Panc1 (cell line): ENCODE results near the gene CYP2C19. TPM values are rescaled to one million over a fixed set of nuclear protein-coding genes. Genes with fewer than 3 reads are reported as not detected.

Experiments used
- ATAC-seq: fragments of 200-7000 bp; cut with Tn5 transposase; 2 replicates; pipeline ENCODE4 v1.9.1; 2020; ENCODE audit warnings: mild to moderate bottlenecking, moderate library complexity
- BruUV-seq: library from RNA; stranded (reverse); fragments of 400-500 nt; replicated peaks from 2 replicates; lab custom pipeline; 2021; lab: Mats Ljungman, UMichigan
- CTCF ChIA-PET: fragments of 300-600 bp; sonication (Branson Sonifier 250); formaldehyde crosslinking; loops from one replicate; lab custom pipeline; 2022; ENCODE audit warnings: antibody characterized with exemption; lab: Charles Lee
- POLR2A ChIA-PET: fragments of 300-600 bp; sonication (Branson Sonifier 250); formaldehyde crosslinking; loops from one replicate; lab custom pipeline; 2022; ENCODE audit warnings: antibody characterized with exemption; lab: Charles Lee
- DNase-seq: peaks from one replicate; pipeline ENCODE4 v3.0.0-alpha.2; 2010; ENCODE audit warnings: low read depth, low spot score
- H3K27ac ChIP-seq: 2 replicates; pipeline ENCODE4 v1.5.1; 2011; ENCODE audit warnings: mild to moderate bottlenecking, low read length, inconsistent platforms
- H3K27me3 ChIP-seq: fragments of 200-500 bp; sonication (Bioruptor generic); 2 replicates; pipeline ENCODE4 v1.6.0; 2014; ENCODE audit warnings: low read length, inconsistent platforms; ENCODE audit not compliant: control insufficient read depth, insufficient read depth
- H3K36me3 ChIP-seq: fragments of 200-500 bp; sonication (Bioruptor generic); 2 replicates; pipeline ENCODE4 v1.5.1; 2014; ENCODE audit warnings: inconsistent platforms, mild to moderate bottlenecking, low read length, moderate library complexity; ENCODE audit not compliant: control insufficient read depth, insufficient read depth
- H3K4me1 ChIP-seq: 2 replicates; pipeline ENCODE4 v1.5.1; 2011; ENCODE audit warnings: inconsistent platforms, mild to moderate bottlenecking, low read length, moderate library complexity; ENCODE audit not compliant: control insufficient read depth, insufficient read depth
- H3K4me3 ChIP-seq, 2 experiments: 2 replicates each; pipeline ENCODE4 v1.5.1; 2011 to 2012; ENCODE audit warnings: low read depth in 2 of 2, low read length in 2 of 2, mild to moderate bottlenecking in 2 of 2, inconsistent platforms in 1 of 2, moderate library complexity in 1 of 2
- H3K9me3 ChIP-seq: fragments of 200-500 bp; sonication (Bioruptor generic); 2 replicates; pipeline ENCODE4 v1.5.1; 2014; ENCODE audit warnings: low read depth, mild to moderate bottlenecking, inconsistent platforms, low read length, moderate library complexity; ENCODE audit not compliant: control insufficient read depth, insufficient read depth
- POLR2AphosphoS5 ChIP-seq: IDR thresholded peaks from 2 replicates; pipeline ENCODE4 v1.6.1; 2012; ENCODE audit warnings: mild to moderate bottlenecking, low read depth, low read length, moderate library complexity
- SIN3A ChIP-seq: IDR thresholded peaks from 2 replicates; pipeline ENCODE4 v1.6.1; 2012; ENCODE audit warnings: low read depth, mild to moderate bottlenecking, low read length, moderate library complexity, borderline replicate concordance; ENCODE audit not compliant: insufficient read depth
- TCF7L2 ChIP-seq: IDR thresholded peaks from 2 replicates; pipeline ENCODE4 v1.6.1; 2011; ENCODE audit warnings: mild to moderate bottlenecking, low read depth, low read length, inconsistent platforms
- in situ Hi-C: cut with HindIII; loops from 2 replicates; pipeline ENCODE4 v1.10.0; 2016; ENCODE audit warnings: low sequenced_read_pairs, low pct_unique_long_range_greater_than_20kb
- intact Hi-C: fragments of 100-400 bp; cut with micrococcal nuclease; formaldehyde crosslinking; loops from one replicate; pipeline ENCODE4 v1.10.0; 2022; ENCODE audit not compliant: unreplicated experiment
- total RNA-seq: library from RNA; stranded (reverse); gene quantifications from one replicate; pipeline ENCODE4 v1.2.1, GENCODE V29; 2021; ENCODE audit not compliant: unreplicated experiment
- TF ChIP-seq, protein P1 (sequence below): fragments of 450-650 bp; IDR thresholded peaks from 2 replicates; pipeline ENCODE4 v1.5.1; 2017; ENCODE audit warnings: mild to moderate bottlenecking
- TF ChIP-seq, protein P2 (sequence below), 2 experiments: IDR thresholded peaks; 2 replicates each; pipeline ENCODE4 v1.6.1; 2011 to 2012; ENCODE audit warnings: low read depth in 2 of 2, control low read depth in 1 of 2, low read length in 1 of 2, mild to moderate bottlenecking in 1 of 2, moderate library complexity in 1 of 2; ENCODE audit not compliant: insufficient read depth in 1 of 2

Gene CYP2C19
- total RNA-seq, 1 experiment from 2014 or later = 0.15 TPM

DNA sequence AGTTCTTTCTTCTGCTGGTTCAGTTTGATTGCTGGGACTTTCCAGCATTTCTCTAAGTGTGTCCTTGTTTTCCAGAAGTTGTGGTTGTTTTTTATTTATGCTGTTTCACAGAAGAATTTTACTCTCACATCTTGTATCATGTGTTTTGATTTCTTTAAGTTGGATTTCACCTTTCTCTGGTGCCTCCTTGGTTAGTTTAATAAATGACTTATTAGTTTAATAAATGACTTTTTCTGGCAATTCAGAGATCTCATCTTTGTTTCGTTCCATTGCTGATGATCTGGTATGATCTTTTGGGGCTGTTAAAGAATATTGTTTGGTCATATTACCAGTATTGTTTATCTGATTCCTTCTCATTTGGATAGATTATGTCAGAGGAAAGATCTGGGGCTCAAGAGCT lies 116.2 kb downstream of the CYP2C19 start:
- no peaks in the 10 kb centered on the region for H3K36me3 ChIP-seq
- intact Hi-C loops = no loop called here
- ATAC-seq (no peak), DNase-seq (no peak)
- in situ Hi-C loops = no loop called here
- no peak for TF ChIP-seq SIN3A
- no peak for TF ChIP-seq TCF7L2
- TF ChIP-seq, protein P1, sequence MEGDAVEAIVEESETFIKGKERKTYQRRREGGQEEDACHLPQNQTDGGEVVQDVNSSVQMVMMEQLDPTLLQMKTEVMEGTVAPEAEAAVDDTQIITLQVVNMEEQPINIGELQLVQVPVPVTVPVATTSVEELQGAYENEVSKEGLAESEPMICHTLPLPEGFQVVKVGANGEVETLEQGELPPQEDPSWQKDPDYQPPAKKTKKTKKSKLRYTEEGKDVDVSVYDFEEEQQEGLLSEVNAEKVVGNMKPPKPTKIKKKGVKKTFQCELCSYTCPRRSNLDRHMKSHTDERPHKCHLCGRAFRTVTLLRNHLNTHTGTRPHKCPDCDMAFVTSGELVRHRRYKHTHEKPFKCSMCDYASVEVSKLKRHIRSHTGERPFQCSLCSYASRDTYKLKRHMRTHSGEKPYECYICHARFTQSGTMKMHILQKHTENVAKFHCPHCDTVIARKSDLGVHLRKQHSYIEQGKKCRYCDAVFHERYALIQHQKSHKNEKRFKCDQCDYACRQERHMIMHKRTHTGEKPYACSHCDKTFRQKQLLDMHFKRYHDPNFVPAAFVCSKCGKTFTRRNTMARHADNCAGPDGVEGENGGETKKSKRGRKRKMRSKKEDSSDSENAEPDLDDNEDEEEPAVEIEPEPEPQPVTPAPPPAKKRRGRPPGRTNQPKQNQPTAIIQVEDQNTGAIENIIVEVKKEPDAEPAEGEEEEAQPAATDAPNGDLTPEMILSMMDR = no peak
- TF ChIP-seq, protein P2, sequence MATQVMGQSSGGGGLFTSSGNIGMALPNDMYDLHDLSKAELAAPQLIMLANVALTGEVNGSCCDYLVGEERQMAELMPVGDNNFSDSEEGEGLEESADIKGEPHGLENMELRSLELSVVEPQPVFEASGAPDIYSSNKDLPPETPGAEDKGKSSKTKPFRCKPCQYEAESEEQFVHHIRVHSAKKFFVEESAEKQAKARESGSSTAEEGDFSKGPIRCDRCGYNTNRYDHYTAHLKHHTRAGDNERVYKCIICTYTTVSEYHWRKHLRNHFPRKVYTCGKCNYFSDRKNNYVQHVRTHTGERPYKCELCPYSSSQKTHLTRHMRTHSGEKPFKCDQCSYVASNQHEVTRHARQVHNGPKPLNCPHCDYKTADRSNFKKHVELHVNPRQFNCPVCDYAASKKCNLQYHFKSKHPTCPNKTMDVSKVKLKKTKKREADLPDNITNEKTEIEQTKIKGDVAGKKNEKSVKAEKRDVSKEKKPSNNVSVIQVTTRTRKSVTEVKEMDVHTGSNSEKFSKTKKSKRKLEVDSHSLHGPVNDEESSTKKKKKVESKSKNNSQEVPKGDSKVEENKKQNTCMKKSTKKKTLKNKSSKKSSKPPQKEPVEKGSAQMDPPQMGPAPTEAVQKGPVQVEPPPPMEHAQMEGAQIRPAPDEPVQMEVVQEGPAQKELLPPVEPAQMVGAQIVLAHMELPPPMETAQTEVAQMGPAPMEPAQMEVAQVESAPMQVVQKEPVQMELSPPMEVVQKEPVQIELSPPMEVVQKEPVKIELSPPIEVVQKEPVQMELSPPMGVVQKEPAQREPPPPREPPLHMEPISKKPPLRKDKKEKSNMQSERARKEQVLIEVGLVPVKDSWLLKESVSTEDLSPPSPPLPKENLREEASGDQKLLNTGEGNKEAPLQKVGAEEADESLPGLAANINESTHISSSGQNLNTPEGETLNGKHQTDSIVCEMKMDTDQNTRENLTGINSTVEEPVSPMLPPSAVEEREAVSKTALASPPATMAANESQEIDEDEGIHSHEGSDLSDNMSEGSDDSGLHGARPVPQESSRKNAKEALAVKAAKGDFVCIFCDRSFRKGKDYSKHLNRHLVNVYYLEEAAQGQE (IDR thresholded peaks at IDR 0.05; ENCODE audit: insufficient read depth in 1 of 2, low read depth in 2 of 2, low read length in 1 of 2) = no peak
- no peak for TF ChIP-seq POLR2AphosphoS5
- no peak overlapping the region for H3K4me3 ChIP-seq
- ChIA-PET POLR2A (no interaction called here), CTCF (no interaction called here)
- H3K27ac ChIP-seq = no peak overlapping the region
- no peaks in the 10 kb centered on the region for H3K4me1 ChIP-seq
- no peaks in the 10 kb centered on the region for H3K27me3 ChIP-seq
- no TSS peak for BruUV-seq
- no peaks in the 10 kb centered on the region for H3K9me3 ChIP-seq

GRCh38 chr10:94879214-94879613 lies 116.7 kb downstream of the CYP2C19 start:
- DNase-seq = no peak
- no peaks in the 10 kb centered on the region for H3K9me3 ChIP-seq
- H3K27me3 ChIP-seq = no peaks in the 10 kb centered on the region
- H3K36me3 ChIP-seq = no peaks in the 10 kb centered on the region
- BruUV-seq = no TSS peak
- ChIA-PET CTCF (no interaction called here), POLR2A (no interaction called here)
- H3K27ac ChIP-seq = no peak overlapping the region
- TF ChIP-seq, protein P1 = no peak
- TF ChIP-seq, protein P2 (IDR thresholded peaks at IDR 0.05; ENCODE audit: insufficient read depth in 1 of 2, low read depth in 2 of 2, low read length in 1 of 2) = no peak
- TF ChIP-seq POLR2AphosphoS5 (no peak), SIN3A (no peak), TCF7L2 (no peak)
- no peak overlapping the region for H3K4me3 ChIP-seq
- intact Hi-C loops = no loop called here
- no peaks in the 10 kb centered on the region for H3K4me1 ChIP-seq
- ATAC-seq = no peak
- in situ Hi-C loops = no loop called here
